NAMALWA (cell line): ENCODE data around the gene ZNF445.
"Not testable (repeated sequence)": the region's sequence is repeated elsewhere in the genome, so short reads cannot be mapped to it uniquely, and the experiment has no call there.

Source experiments
- DNase-seq: peaks from one replicate; pipeline ENCODE4 v3.0.0-alpha.2; 2015; ENCODE audit warnings: low spot score

Gene ZNF445

DNA sequence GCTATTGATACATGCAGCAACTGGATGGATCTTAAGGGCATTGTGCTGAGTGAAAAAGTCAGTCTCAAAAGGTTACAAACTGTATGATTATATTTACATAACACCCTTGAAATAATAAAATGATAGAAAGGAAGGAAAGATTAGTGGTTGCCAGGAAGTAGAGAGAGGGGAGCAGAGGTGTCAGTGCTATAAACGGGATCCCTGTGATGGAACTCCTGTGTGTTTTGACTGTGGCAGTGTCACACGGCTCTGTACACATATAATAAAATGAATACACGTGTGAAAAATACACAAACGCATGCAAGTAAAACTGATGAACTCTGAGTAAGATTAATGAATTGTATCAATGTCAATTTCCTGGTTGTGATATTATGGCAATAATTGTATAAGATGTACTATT, 78.6 kb downstream of the ZNF445 start:
- DNase-seq = no peak

DNA sequence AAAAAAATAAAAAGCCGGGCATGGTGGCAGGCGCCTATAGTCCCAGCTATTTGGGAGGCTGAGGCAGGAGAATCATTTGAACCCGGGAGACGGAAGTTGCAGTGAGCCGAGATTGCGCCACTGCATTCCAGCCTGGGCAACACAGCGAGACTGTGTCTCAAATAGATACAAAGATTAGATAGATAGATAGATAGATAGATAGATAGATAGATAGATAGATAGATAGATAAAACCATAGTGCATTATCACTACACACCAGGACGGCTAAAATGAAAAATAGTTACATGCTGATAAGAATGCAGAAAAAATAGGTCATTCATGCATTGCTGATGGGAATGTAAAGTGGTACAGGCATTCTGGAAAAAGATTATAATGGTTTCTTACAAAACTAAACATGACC, 79.2 kb downstream of the ZNF445 start:
- not testable (repeated sequence) for DNase-seq

GRCh38 chr3:44396200-44397171, 81.0 kb downstream of the ZNF445 start:
- no peak for DNase-seq

- DNase-seq = no peak
Measured at GRCh38 chr3:44395714-44396113, 81.8 kb downstream of the ZNF445 start.

GRCh38 chr3:44392489-44392888, 85.0 kb downstream of the ZNF445 start:
- DNase-seq = no peak

DNA sequence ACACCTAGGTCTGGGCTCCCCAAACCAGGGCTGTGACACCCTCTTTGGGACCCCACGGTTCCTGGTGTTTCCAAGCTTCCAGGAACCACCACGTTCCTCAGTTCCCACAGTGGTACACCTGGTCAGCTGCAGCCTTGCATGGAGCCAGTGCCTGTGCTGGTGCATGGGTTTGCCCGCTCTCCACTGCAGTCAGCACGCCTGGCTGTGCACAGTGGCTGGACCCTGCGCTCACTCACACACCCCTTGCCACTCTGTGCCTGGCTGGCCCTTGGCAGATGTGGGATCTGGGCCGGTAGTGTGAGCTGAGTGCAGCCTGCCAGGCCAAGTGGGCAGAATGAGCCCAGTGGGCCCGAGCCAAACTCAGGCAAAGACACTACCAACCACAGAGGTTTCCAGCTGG, 90.1 kb downstream of the ZNF445 start:
- no peak for DNase-seq
